Esophagus squamous epithelium (tissue), 5 donors: ENCODE data around the gene KIF26B. TPM values are rescaled to one million over a fixed set of nuclear protein-coding genes. Genes with fewer than 3 reads are reported as not detected.
"Not testable (repeated sequence)": the region's sequence is repeated elsewhere in the genome, so short reads cannot be mapped to it uniquely, and the experiment has no call there.

Experiments used
- DNase-seq: peaks from one replicate; lab custom pipeline; 2025; lab: John Stamatoyannopoulos, UW
- H3K27ac ChIP-seq, 4 donors: fragments of 200-600 bp; sonication (generic); one replicate each; pipeline ENCODE4 v1.5.1; 2016 to 2019; ENCODE audit warnings: mild to moderate bottlenecking in 1 of 4
- H3K27me3 ChIP-seq, 4 donors: fragments of 200-600 bp; sonication (generic); 1 replicate in 3 of 4; 2 replicates in 1 of 4; pipeline versions ENCODE4 v1.5.1 to v1.6.0; 2017 to 2021; ENCODE audit warnings: antibody characterized with exemption in 1 of 4
- H3K36me3 ChIP-seq, 3 donors: fragments of 200-600 bp; sonication (generic); one replicate each; pipeline ENCODE4 v1.5.1; 2016 to 2019
- H3K4me1 ChIP-seq, 3 donors: fragments of 200-600 bp; sonication (generic); one replicate each; pipeline ENCODE4 v1.5.1; 2017 to 2019
- H3K4me3 ChIP-seq, 4 donors: fragments of 200-600 bp; sonication (generic); 1 replicate in 3 of 4; 2 replicates in 1 of 4; pipeline ENCODE4 v1.5.1; 2016 to 2019; ENCODE audit warnings: mild to moderate bottlenecking in 2 of 4, moderate library complexity in 1 of 4
- H3K9me3 ChIP-seq, 3 donors: fragments of 200-600 bp; sonication (generic); one replicate each; pipeline ENCODE4 v1.5.1; 2016 to 2019
- CTCF ChIP-seq, 6 experiments: fragments of 450-650 bp in 4 of 6; fragments of 200-600 bp in 2 of 6; sonication (generic) in 2 of 6; IDR thresholded peaks; one replicate each; pipeline ENCODE4 v1.5.1; 2016 to 2019; ENCODE audit warnings: antibody characterized with exemption in 6 of 6, mild to moderate bottlenecking in 4 of 6, moderate library complexity in 4 of 6
- POLR2A ChIP-seq, 4 donors: fragments of 450-650 bp; IDR thresholded peaks; one replicate each; pipeline ENCODE4 v1.6.1; 2017; ENCODE audit warnings: antibody characterized with exemption in 4 of 4, mild to moderate bottlenecking in 4 of 4, moderate library complexity in 3 of 4
- WGBS, 2 donors: methylation state at CpG; one replicate each; pipeline ENCODE4 v1.1.5; 2018; 5-methylcytosine and 5-hydroxymethylcytosine counted together
- intact Hi-C: fragments of 100-400 bp; cut with DNase I; formaldehyde crosslinking; loops from one replicate; pipeline ENCODE4 v1.15.0; 2022
- total RNA-seq, 4 donors: library from RNA; depleted of rRNA; stranded (reverse); fragments of >200 nt; gene quantifications; one replicate each; pipeline ENCODE4 v1.1.0, GENCODE V29; 2016
- donor health status: DM: yes; HTN: yes; CAD: no.

The KIF26B gene
- total RNA-seq, 4 donors from 2014 or later = 0.23 to 2.7 (median 1.0) TPM

GRCh38 chr1:245341743-245342142 is 187.0 kb downstream of the KIF26B start:
- TF ChIP-seq POLR2A (IDR thresholded peaks at IDR 0.05) (no peak), CTCF (IDR thresholded peaks at IDR 0.05) (no peak)
- no peak overlapping the region for H3K27ac ChIP-seq
- 85 to 93% methylated on average over 5 of the region's 5 CpGs for WGBS, 2 donors
- H3K4me3 ChIP-seq = no peak overlapping the region
- no peaks in the 10 kb centered on the region for H3K9me3 ChIP-seq
- H3K36me3 ChIP-seq = no peaks in the 10 kb centered on the region
- no peak for DNase-seq
- no peaks in the 10 kb centered on the region for H3K27me3 ChIP-seq
- peaks cover 0 to 2% (median 0%) of the 10 kb centered on the region in 3 donors for H3K4me1 ChIP-seq
- intact Hi-C loops = no loop called here

GRCh38 chr1:245345191-245345884 is 190.6 kb downstream of the KIF26B start:
- 79 to 81% methylated on average over 19 to 22 of the region's 25 CpGs for WGBS, 2 donors
- DNase-seq = no peak
- no peak for TF ChIP-seq POLR2A (IDR thresholded peaks at IDR 0.05)
- TF ChIP-seq CTCF (IDR thresholded peaks at IDR 0.05) = no peak
- Histone ChIP-seq H3K27ac (no peak overlapping the region), H3K4me1 (no peaks in the 10 kb centered on the region), H3K4me3 (no peak overlapping the region), H3K36me3 (no peaks in the 10 kb centered on the region), H3K9me3 (no peaks in the 10 kb centered on the region), H3K27me3 (no peaks in the 10 kb centered on the region)
- intact Hi-C loops = no loop called here

GRCh38 chr1:245348626-245349025 is 193.8 kb downstream of the KIF26B start:
- TF ChIP-seq POLR2A (IDR thresholded peaks at IDR 0.05) (no peak), CTCF (IDR thresholded peaks at IDR 0.05) (no peak)
- intact Hi-C loops = no loop called here
- Histone ChIP-seq H3K27ac (no peak overlapping the region), H3K27me3 (no peaks in the 10 kb centered on the region), H3K36me3 (no peaks in the 10 kb centered on the region), H3K4me1 (no peaks in the 10 kb centered on the region), H3K4me3 (no peak overlapping the region), H3K9me3 (no peaks in the 10 kb centered on the region)
- no peak for DNase-seq
- 91 to 92% methylated on average over 9 of the region's 9 CpGs for WGBS, 2 donors

- WGBS, 2 donors = 79 to 86% methylated on average over 3 to 7 of the region's 7 CpGs
- intact Hi-C loops = no loop called here
- Histone ChIP-seq H3K4me3 (no peak overlapping the region), H3K27ac (no peak overlapping the region), H3K36me3 (no peaks in the 10 kb centered on the region), H3K9me3 (no peaks in the 10 kb centered on the region), H3K4me1 (no peaks in the 10 kb centered on the region), H3K27me3 (no peaks in the 10 kb centered on the region)
- TF ChIP-seq POLR2A (IDR thresholded peaks at IDR 0.05) = no peak
- no peak for TF ChIP-seq CTCF (IDR thresholded peaks at IDR 0.05)
- no peak for DNase-seq
These were observed 198.6 kb downstream of the KIF26B start for GRCh38 chr1:245353411-245353810.

GRCh38 chr1:245353915-245354775 is 199.4 kb downstream of the KIF26B start:
- intact Hi-C loops = no loop called here

GRCh38 chr1:245355851-245356630 is 201.3 kb downstream of the KIF26B start:
- H3K27ac ChIP-seq, intact Hi-C loops: not testable (repeated sequence)
- 91% methylated on average over 7 to 12 of the region's 14 CpGs for WGBS, 2 donors

More at GRCh38 chr1:245353915-245354775, 199.4 kb downstream of the KIF26B start:
- H3K36me3 ChIP-seq = no peaks in the 10 kb centered on the region
- H3K9me3 ChIP-seq = no peaks in the 10 kb centered on the region
- no peak for DNase-seq
- H3K27ac ChIP-seq = no peak overlapping the region
- WGBS, 2 donors = 89 to 91% methylated on average over 13 of the region's 19 CpGs
- no peak overlapping the region for H3K4me3 ChIP-seq
- H3K4me1 ChIP-seq = no peaks in the 10 kb centered on the region
- H3K27me3 ChIP-seq = no peaks in the 10 kb centered on the region
- TF ChIP-seq CTCF (IDR thresholded peaks at IDR 0.05) (no peak), POLR2A (IDR thresholded peaks at IDR 0.05) (no peak)

More at GRCh38 chr1:245355851-245356630, 201.3 kb downstream of the KIF26B start:
- not testable (repeated sequence) for H3K4me3 ChIP-seq, H3K36me3 ChIP-seq, H3K27me3 ChIP-seq, DNase-seq, H3K4me1 ChIP-seq, H3K9me3 ChIP-seq
